Astrocyte of the cerebellum (primary cell): ENCODE data around the gene ETNK1.

Experiments used
- DNase-seq: peaks from one replicate; pipeline ENCODE4 v3.0.0-alpha.2; 2011; ENCODE audit warnings: low read depth
- H3K4me3 ChIP-seq: 2 replicates; pipeline ENCODE4 v1.5.1; 2011; ENCODE audit warnings: mild to moderate bottlenecking, low read depth, low read length, moderate library complexity
- CTCF ChIP-seq: IDR thresholded peaks from 2 replicates; pipeline ENCODE4 v1.5.1; 2012; ENCODE audit warnings: low read length, low read depth, moderate library complexity, mild to moderate bottlenecking; ENCODE audit errors: missing control alignments
- in situ Hi-C: cut with HindIII; loops from 2 replicates; pipeline ENCODE4 v1.10.0; 2017; ENCODE audit warnings: low sequenced_read_pairs

Gene ETNK1

GRCh38 chr12:22628228-22628627 lies 3.3 kb downstream of the ETNK1 start:
- no peak overlapping the region for H3K4me3 ChIP-seq
- in situ Hi-C loops: no loop called here
- DNase-seq: no peak
- TF ChIP-seq CTCF: no peak

GRCh38 chr12:22631863-22632463 lies 7.0 kb downstream of the ETNK1 start:
- DNase-seq: no peak
- H3K4me3 ChIP-seq: no peak overlapping the region
- in situ Hi-C loops: no loop called here
- TF ChIP-seq CTCF: peak; percentile 32

- DNase-seq: no peak
- H3K4me3 ChIP-seq: no peak overlapping the region
- no peak for TF ChIP-seq CTCF
- in situ Hi-C loops: no loop called here
These were observed 9.9 kb downstream of the ETNK1 start for GRCh38 chr12:22634883-22635282.

GRCh38 chr12:22635812-22636211 lies 10.8 kb downstream of the ETNK1 start:
- in situ Hi-C loops: no loop called here
- no peak for TF ChIP-seq CTCF
- DNase-seq: peak; percentile 12
- H3K4me3 ChIP-seq: no peak overlapping the region

- in situ Hi-C loops: no loop called here
- no peak for TF ChIP-seq CTCF
- no peak overlapping the region for H3K4me3 ChIP-seq
- DNase-seq: no peak
These were observed 15.9 kb downstream of the ETNK1 start for GRCh38 chr12:22640851-22641250.

GRCh38 chr12:22641353-22642053 lies 16.5 kb downstream of the ETNK1 start:
- no peak overlapping the region for H3K4me3 ChIP-seq
- in situ Hi-C loops: no loop called here
- no peak for TF ChIP-seq CTCF
- DNase-seq: no peak

GRCh38 chr12:22648668-22649067 lies 23.7 kb downstream of the ETNK1 start:
- H3K4me3 ChIP-seq: no peak overlapping the region
- TF ChIP-seq CTCF: no peak
- in situ Hi-C loops: no loop called here
- DNase-seq: no peak
